ENCODE measurements around the gene UBTFL1. TPM values are rescaled to one million over a fixed set of nuclear protein-coding genes. Genes with fewer than 3 reads are reported as not detected.
"Not testable (repeated sequence)": the region's sequence is repeated elsewhere in the genome, so short reads cannot be mapped to it uniquely, and the experiment has no call there.

UBTFL1 gene
- total RNA-seq, result not detected
- polyA plus RNA-seq (ENCODE audit: insufficient read depth in 1 of 8, insufficient read length in 8 of 8, low replicate concordance in 1 of 8), result under 1 TPM in 1 of 8 donors, not detected in 7; 0.11 TPM
- long read RNA-seq, donor 1, result 0 reads
- long read RNA-seq, donor 2, result 0 reads
- long read RNA-seq, donor 3, result 0 reads
- long read RNA-seq, donor 4, result 0 reads
- long read RNA-seq, donor 5, result 0 reads
- long read RNA-seq, donor 6, result 0 reads
- long read RNA-seq, donor 7, result 0 reads
- long read RNA-seq, donor 8, result 0 reads
- long read RNA-seq, donor 9, result 0 reads
- long read RNA-seq, donor 10, result 0 reads
- long read RNA-seq, donor 11, result 0 reads

DNA sequence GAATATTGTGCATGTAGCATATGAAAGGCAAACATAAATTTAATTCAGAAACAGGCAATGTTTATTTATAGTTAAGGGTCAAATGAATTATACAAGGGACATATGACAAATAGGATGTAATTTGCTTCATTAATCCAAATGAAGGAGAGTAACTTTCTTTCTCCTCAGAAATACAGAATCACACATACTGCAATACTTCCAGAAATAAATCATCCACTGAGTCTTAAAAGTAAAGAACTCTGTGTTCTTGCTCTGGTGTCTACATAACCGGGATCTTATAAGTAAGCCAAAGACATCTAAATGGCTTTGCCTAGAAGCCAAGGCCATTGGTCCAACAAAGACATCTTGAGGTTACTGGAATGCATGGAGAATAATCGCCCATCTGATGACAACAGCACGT, at the start of gene UBTFL1:
Gene UBTFL1, plus strand, starts transcription at position 301 of the 400 bp plus-strand sequence. Its CDS starts 0 bp downstream, at position 301.
- H3K27me3 ChIP-seq (ENCODE audit: control insufficient read depth, insufficient read depth, low read length); H3K36me3 ChIP-seq (ENCODE audit: control insufficient read depth, insufficient read depth, low read length); H3K4me3 ChIP-seq (ENCODE audit: low read length); DNase-seq; H3K9me3 ChIP-seq (replicated peaks; ENCODE audit: control insufficient read depth, low read depth, low read length); H3K4me1 ChIP-seq (ENCODE audit: control insufficient read depth, insufficient read depth, low read length); H3K27ac ChIP-seq (ENCODE audit: low read length): not testable (repeated sequence)
- WGBS (ENCODE audit: insufficient coverage), result no CpG with 5 or more reads among the region's 3 CpGs

GRCh38 chr11:90051591-90052209, 34.0 kb upstream of the UBTFL1 start:
- H3K27me3 ChIP-seq (ENCODE audit: control insufficient read depth, insufficient read depth, low read length); H3K9me3 ChIP-seq (replicated peaks; ENCODE audit: control insufficient read depth, low read depth, low read length); H3K4me3 ChIP-seq (ENCODE audit: low read length); H3K4me1 ChIP-seq (ENCODE audit: control insufficient read depth, insufficient read depth, low read length); DNase-seq; H3K27ac ChIP-seq (ENCODE audit: low read length); H3K36me3 ChIP-seq (ENCODE audit: control insufficient read depth, insufficient read depth, low read length): not testable (repeated sequence)
- no CpG with 5 or more reads among the region's 41 CpGs for WGBS (ENCODE audit: insufficient coverage)

DNA sequence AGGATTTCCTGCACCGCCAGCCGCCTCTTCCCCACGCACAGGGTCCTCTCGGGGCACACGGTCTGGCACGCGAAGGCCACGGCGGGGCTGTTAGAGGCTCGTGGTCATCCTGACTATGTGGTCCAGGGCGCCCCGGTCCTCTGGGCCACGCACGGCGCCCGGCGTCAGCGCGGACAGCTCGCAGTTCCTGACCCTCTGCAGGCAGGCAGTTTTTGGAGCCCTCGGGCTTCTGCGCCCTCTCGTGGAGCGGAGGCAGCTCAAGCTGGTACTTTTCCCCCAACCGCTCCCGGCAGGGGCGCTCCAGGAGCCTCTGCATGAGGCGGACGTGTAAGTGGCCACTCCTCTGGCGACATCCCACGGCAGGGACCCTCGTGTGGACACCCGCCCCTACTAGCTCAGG, 33.4 kb upstream of the UBTFL1 start:
- H3K27me3 ChIP-seq (ENCODE audit: control insufficient read depth, insufficient read depth, low read length); DNase-seq; H3K4me1 ChIP-seq (ENCODE audit: control insufficient read depth, insufficient read depth, low read length); H3K27ac ChIP-seq (ENCODE audit: low read length); H3K9me3 ChIP-seq (replicated peaks; ENCODE audit: control insufficient read depth, low read depth, low read length); H3K36me3 ChIP-seq (ENCODE audit: control insufficient read depth, insufficient read depth, low read length); H3K4me3 ChIP-seq (ENCODE audit: low read length): not testable (repeated sequence)
- WGBS (ENCODE audit: insufficient coverage), result no CpG with 5 or more reads among the region's 33 CpGs

- H3K4me1 ChIP-seq (ENCODE audit: control insufficient read depth, insufficient read depth, low read length); H3K27me3 ChIP-seq (ENCODE audit: control insufficient read depth, insufficient read depth, low read length); DNase-seq; H3K27ac ChIP-seq (ENCODE audit: low read length); H3K4me3 ChIP-seq (ENCODE audit: low read length); H3K9me3 ChIP-seq (replicated peaks; ENCODE audit: control insufficient read depth, low read depth, low read length); H3K36me3 ChIP-seq (ENCODE audit: control insufficient read depth, insufficient read depth, low read length): not testable (repeated sequence)
- no CpG with 5 or more reads among the region's 28 CpGs for WGBS (ENCODE audit: insufficient coverage)
Measured at GRCh38 chr11:90053545-90053944, 32.2 kb upstream of the UBTFL1 start.

- DNase-seq; H3K36me3 ChIP-seq (ENCODE audit: control insufficient read depth, insufficient read depth, low read length); H3K4me1 ChIP-seq (ENCODE audit: control insufficient read depth, insufficient read depth, low read length); H3K9me3 ChIP-seq (replicated peaks; ENCODE audit: control insufficient read depth, low read depth, low read length); H3K27ac ChIP-seq (ENCODE audit: low read length); H3K4me3 ChIP-seq (ENCODE audit: low read length); H3K27me3 ChIP-seq (ENCODE audit: control insufficient read depth, insufficient read depth, low read length): not testable (repeated sequence)
- WGBS (ENCODE audit: insufficient coverage), result no CpG with 5 or more reads among the region's 2 CpGs
Measured at GRCh38 chr11:90088731-90089130, 3.0 kb downstream of the UBTFL1 start.

DNA sequence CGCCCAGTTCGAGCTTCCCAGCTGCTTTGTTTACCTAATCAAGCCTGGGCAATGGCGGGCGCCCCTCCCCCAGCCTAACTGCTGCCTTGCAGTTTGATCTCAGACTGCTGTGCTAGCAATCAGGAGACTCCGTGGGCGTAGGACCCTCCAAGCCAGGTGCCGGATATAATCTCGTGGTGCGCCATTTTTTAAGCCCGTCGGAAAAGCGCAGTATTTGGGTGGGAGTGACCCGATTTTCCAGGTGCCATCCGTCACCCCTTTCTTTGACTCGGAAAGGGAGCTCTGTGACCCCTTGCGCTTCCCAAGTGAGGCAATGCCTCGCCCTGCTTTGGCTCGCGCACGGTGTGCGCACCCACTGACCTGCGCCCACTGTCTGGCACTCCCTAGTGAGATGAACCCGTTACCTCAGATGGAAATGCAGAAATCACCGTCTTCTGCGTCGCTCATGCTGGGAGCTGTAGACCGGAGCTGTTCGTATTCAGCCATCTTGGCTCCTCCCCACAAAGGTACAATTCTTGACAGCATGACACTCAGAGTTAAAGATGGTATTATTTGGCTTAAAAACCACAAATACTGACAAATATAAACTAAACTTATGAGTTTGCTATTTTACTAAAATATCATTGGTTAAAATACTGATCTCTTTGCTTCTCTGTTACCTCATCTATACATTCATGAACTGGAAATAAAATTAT, 9.6 kb downstream of the UBTFL1 start:
- not testable (repeated sequence) for H3K36me3 ChIP-seq (ENCODE audit: control insufficient read depth, insufficient read depth, low read length); H3K9me3 ChIP-seq (replicated peaks; ENCODE audit: control insufficient read depth, low read depth, low read length); H3K27ac ChIP-seq (ENCODE audit: low read length); H3K4me1 ChIP-seq (ENCODE audit: control insufficient read depth, insufficient read depth, low read length); DNase-seq; H3K27me3 ChIP-seq (ENCODE audit: control insufficient read depth, insufficient read depth, low read length); H3K4me3 ChIP-seq (ENCODE audit: low read length)
- no CpG with 5 or more reads among the region's 28 CpGs for WGBS (ENCODE audit: insufficient coverage)

DNA sequence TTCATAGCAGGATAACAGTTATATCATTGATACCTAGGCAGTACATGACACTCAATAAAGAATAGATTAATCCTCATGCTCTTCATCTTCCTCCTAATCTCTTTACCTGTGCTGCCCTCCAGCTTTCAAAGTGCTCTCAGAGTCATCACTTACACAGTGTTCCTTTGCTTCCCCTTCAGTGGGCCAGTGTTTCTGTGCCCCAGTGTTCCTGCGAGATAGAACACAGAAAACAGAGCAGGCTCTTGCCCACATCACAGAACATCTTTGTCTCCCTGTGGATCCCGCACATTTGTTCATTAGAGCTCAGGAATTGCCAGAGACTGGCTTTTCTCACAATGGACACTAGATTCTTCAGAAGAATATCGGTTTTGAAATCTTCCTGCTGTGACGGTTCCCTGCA, 12.5 kb downstream of the UBTFL1 start:
- H3K27me3 ChIP-seq (ENCODE audit: control insufficient read depth, insufficient read depth, low read length); H3K9me3 ChIP-seq (replicated peaks; ENCODE audit: control insufficient read depth, low read depth, low read length); H3K4me3 ChIP-seq (ENCODE audit: low read length); H3K27ac ChIP-seq (ENCODE audit: low read length); H3K36me3 ChIP-seq (ENCODE audit: control insufficient read depth, insufficient read depth, low read length); DNase-seq; H3K4me1 ChIP-seq (ENCODE audit: control insufficient read depth, insufficient read depth, low read length): not testable (repeated sequence)
- 56% methylated on average over 4 of the region's 4 CpGs for WGBS (ENCODE audit: insufficient coverage)

- DNase-seq, result no peak
- WGBS (ENCODE audit: insufficient coverage), result no CpG with 5 or more reads among the region's 3 CpGs
- Histone ChIP-seq H3K27ac (ENCODE audit: low read length) (no peak overlapping the region), H3K4me3 (ENCODE audit: low read length) (no peak overlapping the region), H3K36me3 (ENCODE audit: control insufficient read depth, insufficient read depth, low read length) (no peaks in the 10 kb centered on the region), H3K27me3 (ENCODE audit: control insufficient read depth, insufficient read depth, low read length) (no peaks in the 10 kb centered on the region), H3K9me3 (replicated peaks; ENCODE audit: control insufficient read depth, low read depth, low read length) (no peaks in the 10 kb centered on the region), H3K4me1 (ENCODE audit: control insufficient read depth, insufficient read depth, low read length) (no peaks in the 10 kb centered on the region)
Measured at GRCh38 chr11:90100431-90100830, 14.7 kb downstream of the UBTFL1 start.

- Histone ChIP-seq H3K27me3 (ENCODE audit: control insufficient read depth, insufficient read depth, low read length) (no peaks in the 10 kb centered on the region), H3K27ac (ENCODE audit: low read length) (no peak overlapping the region), H3K4me1 (ENCODE audit: control insufficient read depth, insufficient read depth, low read length) (no peaks in the 10 kb centered on the region), H3K36me3 (ENCODE audit: control insufficient read depth, insufficient read depth, low read length) (no peaks in the 10 kb centered on the region), H3K9me3 (replicated peaks; ENCODE audit: control insufficient read depth, low read depth, low read length) (no peaks in the 10 kb centered on the region), H3K4me3 (ENCODE audit: low read length) (no peak overlapping the region)
- peak; percentile 3 for DNase-seq
- WGBS (ENCODE audit: insufficient coverage), result no CpG with 5 or more reads among the region's 2 CpGs
Measured at GRCh38 chr11:90113541-90113940, 27.8 kb downstream of the UBTFL1 start.

DNA sequence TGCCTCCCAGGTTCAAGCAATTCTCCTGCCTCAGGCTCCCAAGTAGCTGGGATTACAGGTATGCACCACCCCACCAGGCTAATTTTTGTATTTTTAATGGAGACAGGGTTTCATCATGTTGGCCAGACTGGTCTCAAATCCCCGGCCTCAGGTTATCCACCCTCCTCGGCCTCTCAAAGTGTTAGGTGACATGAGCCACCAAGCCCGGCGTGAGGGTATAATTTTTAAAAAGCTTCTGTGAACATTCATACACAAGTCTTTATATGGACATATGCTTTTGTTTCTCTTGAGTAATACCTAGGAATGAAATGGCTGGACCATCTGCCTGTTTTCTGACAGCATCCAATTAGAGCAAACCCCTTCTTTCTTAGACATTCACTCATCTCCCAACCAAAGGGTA, 34.4 kb downstream of the UBTFL1 start:
- no peaks in the 10 kb centered on the region for H3K4me1 ChIP-seq (ENCODE audit: control insufficient read depth, insufficient read depth, low read length)
- no peaks in the 10 kb centered on the region for H3K9me3 ChIP-seq (replicated peaks; ENCODE audit: control insufficient read depth, low read depth, low read length)
- WGBS (ENCODE audit: insufficient coverage), result no CpG with 5 or more reads among the region's 4 CpGs
- DNase-seq, result no peak
- no peaks in the 10 kb centered on the region for H3K36me3 ChIP-seq (ENCODE audit: control insufficient read depth, insufficient read depth, low read length)
- H3K27ac ChIP-seq (ENCODE audit: low read length), result no peak overlapping the region
- no peak overlapping the region for H3K4me3 ChIP-seq (ENCODE audit: low read length)
- H3K27me3 ChIP-seq (ENCODE audit: control insufficient read depth, insufficient read depth, low read length), result no peaks in the 10 kb centered on the region

Measured in muscle of leg (tissue), 16 donors.